SK-N-MC (cell line): ENCODE measurements around the gene DCTN3.

Experiments used
- EZH2 ChIP-seq: fragments of 200-600 bp; sonication (generic); IDR thresholded peaks from one replicate; pipeline ENCODE4 v1.6.1; 2017; ENCODE audit warnings: antibody characterized with exemption
- FOXP2 ChIP-seq: optimal IDR thresholded peaks from 2 replicates; pipeline ENCODE3; 2011; ENCODE audit warnings: mild to moderate bottlenecking, moderate library complexity; ENCODE audit not compliant: insufficient read depth; ENCODE audit errors: extremely low read length, control extremely low read depth
- POLR2AphosphoS5 ChIP-seq: IDR thresholded peaks from 2 replicates; pipeline ENCODE4 v1.6.1; 2012; ENCODE audit warnings: mild to moderate bottlenecking, low read depth, low read length, borderline replicate concordance

DNA sequence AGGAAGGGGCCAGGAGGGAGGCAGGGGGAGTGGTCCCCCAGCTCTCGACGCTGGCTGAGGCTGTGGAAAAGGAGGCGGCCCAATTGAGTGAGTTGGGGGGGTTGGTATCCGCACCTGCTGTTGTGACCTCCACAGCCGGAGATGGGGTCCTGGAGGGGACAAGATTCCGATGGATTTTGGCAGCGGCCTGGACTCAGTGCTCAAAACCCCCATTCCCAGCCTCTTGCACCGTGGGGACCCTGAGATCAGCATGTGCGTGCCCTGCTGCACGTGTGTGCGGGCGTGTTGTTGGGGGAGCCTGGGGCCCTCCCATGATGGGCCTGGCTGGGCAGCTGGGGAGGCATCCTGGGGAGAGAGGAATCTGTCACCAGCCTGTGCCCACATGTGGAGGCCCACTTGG is 45.7 kb downstream of the DCTN3 start:
- TF ChIP-seq POLR2AphosphoS5 (no peak), EZH2 (no peak), FOXP2 (no peak)
